H9 (cell line): ENCODE data around the gene CCL20. TPM values are rescaled to one million over a fixed set of nuclear protein-coding genes. Genes with fewer than 3 reads are reported as not detected.

ENCODE experiments used
- DNase-seq: peaks from one replicate; pipeline ENCODE4 v3.0.0-alpha.2; 2017
- H2AFZ ChIP-seq: one replicate; pipeline ENCODE4 v1.6.1; 2013; ENCODE audit warnings: mild to moderate bottlenecking, low read length, control low read depth, moderate library complexity
- H2AK5ac ChIP-seq: 2 replicates; pipeline ENCODE4 v1.6.1; 2013; ENCODE audit warnings: low read length, control low read depth, mixed read lengths; ENCODE audit not compliant: insufficient read length
- H2BK120ac ChIP-seq: one replicate; pipeline ENCODE4 v1.6.1; 2013; ENCODE audit warnings: low read depth, mild to moderate bottlenecking, low read length, control low read depth, inconsistent platforms; ENCODE audit not compliant: poor library complexity, severe bottlenecking
- H2BK12ac ChIP-seq: 2 replicates; pipeline ENCODE4 v1.6.1; 2013; ENCODE audit warnings: low read length, control low read depth, mixed read lengths, low read depth; ENCODE audit not compliant: insufficient read length
- H2BK15ac ChIP-seq: 2 replicates; pipeline ENCODE4 v1.6.1; 2013; ENCODE audit warnings: low read depth, low read length, control low read depth
- H2BK20ac ChIP-seq: one replicate; pipeline ENCODE4 v1.6.1; 2013; ENCODE audit warnings: low read depth, mild to moderate bottlenecking, low read length, control low read depth, inconsistent platforms; ENCODE audit not compliant: poor library complexity, severe bottlenecking
- H2BK5ac ChIP-seq: 2 replicates; pipeline ENCODE4 v1.6.1; 2013; ENCODE audit warnings: low read length, control low read depth, mixed read lengths; ENCODE audit not compliant: insufficient read length
- H3K14ac ChIP-seq: 2 replicates; pipeline ENCODE4 v1.6.1; 2013; ENCODE audit warnings: low read length, control low read depth; ENCODE audit not compliant: insufficient read depth
- H3K18ac ChIP-seq: 2 replicates; pipeline ENCODE4 v1.6.1; 2013; ENCODE audit warnings: low read depth, mild to moderate bottlenecking, mixed read lengths, low read length, control low read depth; ENCODE audit not compliant: insufficient read length
- H3K23ac ChIP-seq: 2 replicates; pipeline ENCODE4 v1.6.1; 2013; ENCODE audit warnings: low read length, control low read depth, mixed read lengths, low read depth; ENCODE audit not compliant: insufficient read length
- H3K23me2 ChIP-seq: 2 replicates; pipeline ENCODE4 v1.6.1; 2013; ENCODE audit warnings: low read depth, mild to moderate bottlenecking, mixed read lengths, low read length, control low read depth; ENCODE audit not compliant: insufficient read length, poor library complexity, severe bottlenecking
- H3K27ac ChIP-seq: 2 replicates; pipeline ENCODE4 v1.5.1; 2013; ENCODE audit warnings: low read length, control low read depth, mixed read lengths, low read depth; ENCODE audit not compliant: insufficient read length
- H3K27me3 ChIP-seq: 2 replicates; pipeline ENCODE4 v1.6.1; 2013; ENCODE audit warnings: low read length, control low read depth, inconsistent platforms; ENCODE audit not compliant: insufficient read depth
- H3K4ac ChIP-seq: 2 replicates; pipeline ENCODE4 v1.6.1; 2013; ENCODE audit warnings: low read depth, mild to moderate bottlenecking, control low read depth, inconsistent platforms, low read length, moderate library complexity
- H3K4me1 ChIP-seq: 2 replicates; pipeline ENCODE4 v1.6.1; 2013; ENCODE audit warnings: low read length, control low read depth, inconsistent platforms; ENCODE audit not compliant: insufficient read depth
- H3K4me2 ChIP-seq: 2 replicates; pipeline ENCODE4 v1.6.1; 2013; ENCODE audit warnings: low read length, control low read depth, mixed read lengths; ENCODE audit not compliant: insufficient read length, insufficient read depth
- H3K56ac ChIP-seq: 2 replicates; pipeline ENCODE4 v1.6.1; 2013; ENCODE audit warnings: low read depth, mild to moderate bottlenecking, mixed read lengths, low read length, control low read depth; ENCODE audit not compliant: insufficient read length
- H3K79me1 ChIP-seq: 2 replicates; pipeline ENCODE4 v1.6.1; 2013; ENCODE audit warnings: low read depth, mild to moderate bottlenecking, moderate library complexity, low read length, control low read depth, inconsistent platforms; ENCODE audit not compliant: insufficient read depth, poor library complexity, severe bottlenecking
- H3K79me2 ChIP-seq: 2 replicates; pipeline ENCODE4 v1.6.1; 2013; ENCODE audit warnings: low read length, control low read depth, inconsistent platforms; ENCODE audit not compliant: insufficient read depth
- H3K9ac ChIP-seq: 2 replicates; pipeline ENCODE4 v1.6.1; 2013; ENCODE audit warnings: low read length, control low read depth, mixed read lengths; ENCODE audit not compliant: insufficient read length; ENCODE audit errors: extremely low read depth
- H3K9me3 ChIP-seq: one replicate; pipeline ENCODE4 v1.6.1; 2013; ENCODE audit warnings: low read depth, low read length, inconsistent platforms; ENCODE audit not compliant: control insufficient read depth
- H3T11ph ChIP-seq: one replicate; pipeline ENCODE4 v1.6.1; 2013; ENCODE audit warnings: mild to moderate bottlenecking, low read length, control low read depth, inconsistent platforms
- H4K20me1 ChIP-seq: one replicate; pipeline ENCODE4 v1.6.1; 2013; ENCODE audit not compliant: control insufficient read depth, insufficient read length, insufficient read depth
- H4K5ac ChIP-seq: 2 replicates; pipeline ENCODE4 v1.6.1; 2013; ENCODE audit warnings: low read depth, mild to moderate bottlenecking, mixed read lengths, low read length, control low read depth; ENCODE audit not compliant: insufficient read length
- H4K8ac ChIP-seq: replicated peaks from 2 replicates; pipeline ENCODE4 v1.6.1; 2013; ENCODE audit warnings: low read length, control low read depth, mixed read lengths, low read depth; ENCODE audit not compliant: insufficient read length
- H4K91ac ChIP-seq: 2 replicates; pipeline ENCODE4 v1.6.1; 2013; ENCODE audit warnings: low read depth, mild to moderate bottlenecking, moderate library complexity, mixed read lengths, low read length, control low read depth; ENCODE audit not compliant: insufficient read length
- H3K27ac Mint-ChIP-seq, 3 experiments: 2 replicates in 2 of 3; 3 replicates in 1 of 3; pipeline ENCODE4 v1.8.0; 2020 to 2021; ENCODE audit warnings: mixed read lengths in 3 of 3, mild to moderate bottlenecking in 1 of 3, moderate library complexity in 1 of 3
- H3K27me3 Mint-ChIP-seq: 2 replicates; pipeline ENCODE4 v1.8.0; 2021; ENCODE audit warnings: low read depth, mild to moderate bottlenecking, moderate library complexity, mixed read lengths
- H3K36me3 Mint-ChIP-seq, 3 experiments: 2 replicates in 2 of 3; 3 replicates in 1 of 3; pipeline ENCODE4 v1.8.0; 2020 to 2021; ENCODE audit warnings: low read depth in 3 of 3, mixed read lengths in 3 of 3; ENCODE audit not compliant: insufficient read depth in 1 of 3
- H3K4me1 Mint-ChIP-seq, 2 experiments: 2 replicates each; pipeline ENCODE4 v1.8.0; 2020; ENCODE audit warnings: mixed read lengths in 2 of 2
- H3K4me3 Mint-ChIP-seq, 2 experiments: 2 replicates in 1 of 2; 3 replicates in 1 of 2; pipeline ENCODE4 v1.8.0; 2020 to 2021; ENCODE audit warnings: mild to moderate bottlenecking in 2 of 2, mixed read lengths in 2 of 2, moderate library complexity in 1 of 2
- H3K9me3 Mint-ChIP-seq, 2 experiments: 2 replicates in 1 of 2; 3 replicates in 1 of 2; pipeline ENCODE4 v1.8.0; 2020; ENCODE audit warnings: mild to moderate bottlenecking in 2 of 2, mixed read lengths in 2 of 2, moderate library complexity in 1 of 2
- CTCF ChIP-seq: fragments of 200-600 bp; sonication (generic); conservative IDR thresholded peaks from 3 replicates; pipeline ENCODE4 v1.8.0; 2021; ENCODE audit warnings: antibody characterized with exemption, mild to moderate bottlenecking
- WGBS: extraction: QIAGEN DNeasy Blood & Tissue Kit; methylation state at CpG from one replicate; pipeline ENCODE4 v1.1.7; 2013; ENCODE audit warnings: missing lambda C conversion rate, low lambda C conversion rate, mixed read lengths; ENCODE audit not compliant: insufficient read length; ENCODE audit errors: extremely low coverage; 5-methylcytosine and 5-hydroxymethylcytosine counted together
- total RNA-seq: library from RNA; stranded (reverse); gene quantifications from 2 replicates; pipeline ENCODE4 v1.2.1, GENCODE V29; 2021

Gene CCL20
- total RNA-seq, 1 experiment from 2014 or later = not detected

GRCh38 chr2:227862741-227863588 is 49.3 kb downstream of the CCL20 start:
- H3K4me2 ChIP-seq = no peak overlapping the region
- no peaks in the 10 kb centered on the region for H3K27me3 Mint-ChIP-seq
- no peak overlapping the region for H3K18ac ChIP-seq
- H3K9me3 Mint-ChIP-seq = no peaks in the 10 kb centered on the region
- H2BK120ac ChIP-seq = no peak overlapping the region
- H3K23ac ChIP-seq = no peak overlapping the region
- peak; percentile 66 for DNase-seq
- H2BK15ac ChIP-seq = no peak overlapping the region
- H3K4me1 Mint-ChIP-seq = peaks cover 17 to 30% of the 10 kb centered on the region in 2 experiments
- no peak overlapping the region for H2BK5ac ChIP-seq
- no peaks in the 10 kb centered on the region for H3K9me3 ChIP-seq
- H4K91ac ChIP-seq = no peak overlapping the region
- H4K20me1 ChIP-seq = no peaks in the 10 kb centered on the region
- H3K23me2 ChIP-seq = no peaks in the 10 kb centered on the region
- H4K8ac ChIP-seq = no peak overlapping the region
- no peaks in the 10 kb centered on the region for H3K27me3 ChIP-seq
- no peak for TF ChIP-seq CTCF
- H3K4ac ChIP-seq = no peak overlapping the region
- H3K56ac ChIP-seq = no peak overlapping the region
- no peak overlapping the region for H2BK20ac ChIP-seq
- H3K4me1 ChIP-seq = peaks cover 2% of the 10 kb centered on the region; the same call in 1 of the 2 replicates
- no peak overlapping the region for H2AFZ ChIP-seq
- H3K27ac ChIP-seq = no peak overlapping the region
- no peaks in the 10 kb centered on the region for H3K79me1 ChIP-seq
- H3K79me2 ChIP-seq = no peaks in the 10 kb centered on the region
- H3K4me3 Mint-ChIP-seq = no peak overlapping the region
- H3K27ac Mint-ChIP-seq = peak overlapping the region in 1 of 3 experiments; percentile 52; a peak in 2 of 7 replicates
- H4K5ac ChIP-seq = no peak overlapping the region
- H3T11ph ChIP-seq = no peak overlapping the region
- WGBS = no CpG with 5 or more reads among the region's 7 CpGs
- H2BK12ac ChIP-seq = no peak overlapping the region
- no peak overlapping the region for H2AK5ac ChIP-seq
- no peak overlapping the region for H3K9ac ChIP-seq
- H3K36me3 Mint-ChIP-seq = no peaks in the 10 kb centered on the region
- no peak overlapping the region; the same call in 1 of the 2 replicates for H3K14ac ChIP-seq
